ENCODE data around the gene MACROD2. TPM values are rescaled to one million over a fixed set of nuclear protein-coding genes. Genes with fewer than 3 reads are reported as not detected.

Gene MACROD2
- total RNA-seq, 1 experiment from 2014 or later: 3.7 TPM

DNA sequence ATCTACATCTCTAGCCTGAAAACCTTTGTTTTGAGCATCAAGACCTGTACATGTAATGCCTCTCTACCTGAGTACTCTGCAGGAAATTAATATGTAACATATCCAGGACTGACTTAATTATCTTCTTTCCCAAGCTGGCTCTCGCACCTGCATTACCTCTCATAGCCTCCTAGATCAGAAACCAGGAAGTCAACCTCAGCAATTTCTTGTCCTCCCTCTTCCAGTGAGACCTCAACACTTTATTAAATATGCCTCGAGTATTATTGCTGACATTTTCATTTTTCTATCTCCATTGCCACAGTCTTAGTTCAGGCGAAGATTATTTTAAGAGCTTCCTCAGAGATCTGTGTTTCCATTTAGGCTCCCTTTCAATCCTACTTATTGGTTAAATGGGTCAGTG lies 69.0 kb downstream of the MACROD2 start:
- CTCF ChIA-PET: no interaction called here
- POLR2A ChIA-PET: no interaction called here
- no peaks in the 10 kb centered on the region for H3K9me3 ChIP-seq (ENCODE audit: control insufficient read depth in 1 of 2, insufficient read depth in 1 of 2, low read depth in 1 of 2, low read length in 2 of 2)
- no peak overlapping the region for H2AFZ ChIP-seq (ENCODE audit: low read depth, low read length, poor library complexity, severe bottlenecking)
- no peak overlapping the region for H3K4me2 ChIP-seq (ENCODE audit: low read length)
- no peak overlapping the region for H3K9ac ChIP-seq (ENCODE audit: low read length)
- BruUV-seq (replicated peaks): no TSS peak
- ATAC-seq (no peak), DNase-seq (ENCODE audit: low read depth, low spot score) (no peak)
- intact Hi-C loops (cut with micrococcal nuclease): no loop called here
- no peaks in the 10 kb centered on the region for H3K27me3 ChIP-seq (ENCODE audit: insufficient read depth, low read length)
- H4K20me1 ChIP-seq (ENCODE audit: insufficient read depth): no peaks in the 10 kb centered on the region
- H3K79me2 ChIP-seq (ENCODE audit: insufficient read depth, low read length): no peaks in the 10 kb centered on the region
- RAD21 ChIA-PET (ENCODE audit: low non-redundant PET in 1 of 2, low total read pairs in 2 of 2, uncharacterized antibody in 2 of 2, unreplicated experiment in 2 of 2): no interaction called here
- H3K9me2 ChIP-seq (ENCODE audit: insufficient read depth): no peaks in the 10 kb centered on the region
- no peak overlapping the region for H3K4me3 ChIP-seq (replicated peaks in 1 of 2; ENCODE audit: low read depth in 1 of 2, low read length in 2 of 2)
- H3K4me1 ChIP-seq (ENCODE audit: control insufficient read depth in 1 of 2, insufficient read depth in 2 of 2, low read length in 2 of 2): no peaks in the 10 kb centered on the region; a peak in 1 of 4 replicates
- H3K27ac ChIP-seq (ENCODE audit: low read depth, low read length): no peak overlapping the region
- TF ChIP-seq ELF1 (IDR thresholded peaks at IDR 0.05; ENCODE audit: borderline replicate concordance, low read depth) (no peak), CBX3 (IDR thresholded peaks at IDR 0.05; ENCODE audit: low read depth) (no peak), FOSL1 (IDR thresholded peaks at IDR 0.05; ENCODE audit: low read depth) (no peak), SIN3A (IDR thresholded peaks at IDR 0.05; ENCODE audit: low read depth) (no peak), RAD21 (IDR thresholded peaks at IDR 0.05; ENCODE audit: low read depth) (no peak), ZBTB33 (IDR thresholded peaks at IDR 0.05; ENCODE audit: extremely low read depth, insufficient replicate concordance, low read length) (no peak), YY1 (IDR thresholded peaks at IDR 0.05; ENCODE audit: extremely low read depth, insufficient replicate concordance, low read depth, low read length) (no peak), CEBPB (IDR thresholded peaks at IDR 0.05; ENCODE audit: low read depth) (no peak), EGR1 (IDR thresholded peaks at IDR 0.05; ENCODE audit: low read depth) (no peak), ATF3 (IDR thresholded peaks at IDR 0.05) (no peak)
- TF ChIP-seq, protein P1, sequence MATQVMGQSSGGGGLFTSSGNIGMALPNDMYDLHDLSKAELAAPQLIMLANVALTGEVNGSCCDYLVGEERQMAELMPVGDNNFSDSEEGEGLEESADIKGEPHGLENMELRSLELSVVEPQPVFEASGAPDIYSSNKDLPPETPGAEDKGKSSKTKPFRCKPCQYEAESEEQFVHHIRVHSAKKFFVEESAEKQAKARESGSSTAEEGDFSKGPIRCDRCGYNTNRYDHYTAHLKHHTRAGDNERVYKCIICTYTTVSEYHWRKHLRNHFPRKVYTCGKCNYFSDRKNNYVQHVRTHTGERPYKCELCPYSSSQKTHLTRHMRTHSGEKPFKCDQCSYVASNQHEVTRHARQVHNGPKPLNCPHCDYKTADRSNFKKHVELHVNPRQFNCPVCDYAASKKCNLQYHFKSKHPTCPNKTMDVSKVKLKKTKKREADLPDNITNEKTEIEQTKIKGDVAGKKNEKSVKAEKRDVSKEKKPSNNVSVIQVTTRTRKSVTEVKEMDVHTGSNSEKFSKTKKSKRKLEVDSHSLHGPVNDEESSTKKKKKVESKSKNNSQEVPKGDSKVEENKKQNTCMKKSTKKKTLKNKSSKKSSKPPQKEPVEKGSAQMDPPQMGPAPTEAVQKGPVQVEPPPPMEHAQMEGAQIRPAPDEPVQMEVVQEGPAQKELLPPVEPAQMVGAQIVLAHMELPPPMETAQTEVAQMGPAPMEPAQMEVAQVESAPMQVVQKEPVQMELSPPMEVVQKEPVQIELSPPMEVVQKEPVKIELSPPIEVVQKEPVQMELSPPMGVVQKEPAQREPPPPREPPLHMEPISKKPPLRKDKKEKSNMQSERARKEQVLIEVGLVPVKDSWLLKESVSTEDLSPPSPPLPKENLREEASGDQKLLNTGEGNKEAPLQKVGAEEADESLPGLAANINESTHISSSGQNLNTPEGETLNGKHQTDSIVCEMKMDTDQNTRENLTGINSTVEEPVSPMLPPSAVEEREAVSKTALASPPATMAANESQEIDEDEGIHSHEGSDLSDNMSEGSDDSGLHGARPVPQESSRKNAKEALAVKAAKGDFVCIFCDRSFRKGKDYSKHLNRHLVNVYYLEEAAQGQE (IDR thresholded peaks at IDR 0.05; ENCODE audit: low read depth): no peak
- no peaks in the 10 kb centered on the region for H3K36me3 ChIP-seq (ENCODE audit: control insufficient read depth in 1 of 2, insufficient read depth in 2 of 2, low read length in 2 of 2)

All from HCT116 (cell line).